ENCODE data around the gene PNPLA8.
"Not testable (repeated sequence)": the region's sequence is repeated elsewhere in the genome, so short reads cannot be mapped to it uniquely, and the experiment has no call there.

The PNPLA8 gene, protein sequence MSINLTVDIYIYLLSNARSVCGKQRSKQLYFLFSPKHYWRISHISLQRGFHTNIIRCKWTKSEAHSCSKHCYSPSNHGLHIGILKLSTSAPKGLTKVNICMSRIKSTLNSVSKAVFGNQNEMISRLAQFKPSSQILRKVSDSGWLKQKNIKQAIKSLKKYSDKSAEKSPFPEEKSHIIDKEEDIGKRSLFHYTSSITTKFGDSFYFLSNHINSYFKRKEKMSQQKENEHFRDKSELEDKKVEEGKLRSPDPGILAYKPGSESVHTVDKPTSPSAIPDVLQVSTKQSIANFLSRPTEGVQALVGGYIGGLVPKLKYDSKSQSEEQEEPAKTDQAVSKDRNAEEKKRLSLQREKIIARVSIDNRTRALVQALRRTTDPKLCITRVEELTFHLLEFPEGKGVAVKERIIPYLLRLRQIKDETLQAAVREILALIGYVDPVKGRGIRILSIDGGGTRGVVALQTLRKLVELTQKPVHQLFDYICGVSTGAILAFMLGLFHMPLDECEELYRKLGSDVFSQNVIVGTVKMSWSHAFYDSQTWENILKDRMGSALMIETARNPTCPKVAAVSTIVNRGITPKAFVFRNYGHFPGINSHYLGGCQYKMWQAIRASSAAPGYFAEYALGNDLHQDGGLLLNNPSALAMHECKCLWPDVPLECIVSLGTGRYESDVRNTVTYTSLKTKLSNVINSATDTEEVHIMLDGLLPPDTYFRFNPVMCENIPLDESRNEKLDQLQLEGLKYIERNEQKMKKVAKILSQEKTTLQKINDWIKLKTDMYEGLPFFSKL

DNA sequence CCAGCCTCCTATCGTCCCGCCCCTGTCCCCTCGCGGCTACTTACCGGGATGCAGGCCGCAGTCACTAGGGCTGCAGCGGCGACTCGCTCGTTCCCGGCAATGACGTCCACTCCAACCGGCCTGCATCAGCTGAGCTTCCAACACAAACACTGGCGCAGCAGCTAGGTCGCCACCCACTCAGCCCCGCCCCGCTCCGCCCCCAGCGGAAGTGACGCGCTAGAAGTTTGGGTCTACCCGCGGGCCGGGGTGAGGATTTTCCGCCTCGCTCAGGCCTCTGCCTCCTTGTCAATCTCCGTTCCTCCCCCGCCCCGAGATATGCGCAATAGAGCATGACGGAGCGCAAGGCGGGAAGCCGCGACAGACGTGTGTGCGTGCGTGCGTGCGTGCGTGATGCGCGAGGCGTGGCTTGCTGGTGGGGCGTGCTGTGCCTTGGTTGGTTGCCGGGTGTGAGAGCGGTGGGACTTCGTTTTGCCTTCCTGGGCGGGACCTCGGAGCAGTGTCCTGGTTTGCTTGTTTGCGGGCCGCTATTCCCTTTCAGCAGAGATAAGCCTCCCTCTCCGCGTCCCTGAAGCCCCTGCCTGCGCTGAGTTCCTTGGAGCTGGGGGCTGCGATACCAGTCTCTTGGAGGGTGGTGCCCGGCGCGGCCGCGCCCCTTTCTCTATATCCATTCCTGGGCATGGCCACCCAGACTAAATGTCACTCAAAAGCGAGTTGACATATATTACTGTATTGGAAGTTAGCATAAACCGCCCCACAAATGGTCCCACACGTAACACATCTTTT, at the start of gene PNPLA8:
PNPLA8 (minus strand) TSS at position 151 of the 783 bp plus-strand sequence. CDS start 10,644 bp downstream, outside the sequence.
- DNase-seq = peak; percentile 100

GRCh38 chr7:108575156-108575555, 49.2 kb upstream of the PNPLA8 start:
- no peak for DNase-seq

DNA sequence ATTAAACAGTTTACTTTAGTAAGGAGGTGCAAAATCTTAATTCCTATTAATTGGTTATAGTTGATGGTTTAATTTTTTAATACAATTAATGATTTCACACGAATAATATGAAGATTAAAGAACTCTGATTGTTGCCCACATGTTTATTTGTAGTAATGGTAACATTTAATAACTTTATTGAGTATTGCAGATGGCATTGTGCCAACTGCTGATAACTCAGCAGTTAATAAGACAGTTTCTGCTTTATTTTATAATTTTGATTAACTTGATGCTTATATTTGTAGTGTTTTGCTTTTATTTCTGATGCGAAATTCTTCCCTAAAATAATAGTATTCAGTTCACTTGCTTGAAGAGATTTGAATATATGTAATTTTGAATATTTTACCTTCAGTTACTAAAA, 46.5 kb upstream of the PNPLA8 start:
- DNase-seq = no peak

- peak; percentile 73 for DNase-seq
Measured at GRCh38 chr7:108570146-108570755, 44.3 kb upstream of the PNPLA8 start.

DNA sequence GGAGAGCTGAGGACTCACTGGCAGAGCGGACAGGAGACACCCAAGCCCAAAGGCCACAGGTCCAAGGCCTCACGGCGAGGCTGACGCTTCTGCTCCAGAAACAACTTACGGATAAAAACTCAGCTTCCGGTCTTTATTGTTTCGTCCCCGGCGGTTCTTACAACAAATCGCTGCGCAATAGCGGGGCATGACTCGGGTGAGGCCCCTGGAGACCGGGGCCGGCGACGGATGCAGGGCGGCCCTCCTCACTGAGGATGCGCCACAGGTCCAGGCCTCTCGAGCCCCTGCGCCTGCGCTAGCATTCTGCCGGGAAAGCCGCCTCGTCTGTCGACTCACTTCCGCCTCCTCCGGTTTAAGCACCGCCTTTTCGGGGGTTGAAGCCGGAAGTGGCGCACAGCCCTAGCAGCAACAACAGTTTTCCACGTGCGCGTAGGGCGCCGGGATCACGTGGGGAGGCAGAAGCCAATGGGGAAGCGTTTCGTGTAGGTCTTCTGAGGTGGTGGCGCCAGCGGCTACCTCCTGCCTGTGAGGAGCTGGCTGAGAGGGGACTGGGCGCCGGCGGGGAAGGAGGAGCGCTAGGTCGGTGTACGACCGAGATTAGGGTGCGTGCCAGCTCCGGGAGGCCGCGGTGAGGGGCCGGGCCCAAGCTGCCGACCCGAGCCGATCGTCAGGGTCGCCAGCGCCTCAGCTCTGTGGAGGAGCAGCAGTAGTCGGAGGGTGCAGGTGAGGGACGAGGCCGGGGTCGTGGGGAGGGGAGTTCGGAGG, 43.6 kb upstream of the PNPLA8 start, which contains the start of the genes DNAJB9 and THAP5:
DNAJB9 (plus strand) TSS at position 494 of the 765 bp plus-strand sequence. CDS start 1,853 bp downstream, outside the sequence.
THAP5 (minus strand) TSS at position 326 of the 765 bp plus-strand sequence; CDS start at position 189, 137 bp downstream.
- peak; percentile 100 for DNase-seq

DNA sequence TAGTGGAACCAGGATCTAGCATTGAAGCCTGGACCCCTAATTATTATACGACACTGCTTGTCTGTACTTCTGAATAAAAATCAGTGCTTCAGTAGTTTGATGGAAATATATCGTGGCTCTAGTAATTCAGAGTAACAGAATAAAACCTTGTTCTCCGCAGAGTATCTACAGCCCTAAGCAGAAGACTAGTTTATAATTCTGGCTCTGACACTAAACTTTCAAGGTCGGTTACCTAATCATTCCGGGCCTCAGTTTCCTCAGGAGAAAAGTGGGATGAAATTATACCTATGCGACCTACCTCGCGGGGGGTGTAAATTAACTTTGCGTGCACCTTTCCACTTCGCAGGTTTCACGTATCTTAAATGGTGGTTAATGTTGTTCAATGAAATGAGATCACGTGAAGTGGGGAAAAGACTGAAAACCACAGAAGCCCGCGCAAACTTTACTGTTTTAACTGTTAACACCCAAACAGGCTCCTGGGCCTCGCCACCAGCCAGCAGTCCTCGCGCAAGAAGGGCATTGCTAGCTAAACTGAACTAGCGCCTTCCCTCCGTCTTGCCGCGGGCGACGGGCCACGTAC, 43.0 kb upstream of the PNPLA8 start:
- no peak for DNase-seq

DNA sequence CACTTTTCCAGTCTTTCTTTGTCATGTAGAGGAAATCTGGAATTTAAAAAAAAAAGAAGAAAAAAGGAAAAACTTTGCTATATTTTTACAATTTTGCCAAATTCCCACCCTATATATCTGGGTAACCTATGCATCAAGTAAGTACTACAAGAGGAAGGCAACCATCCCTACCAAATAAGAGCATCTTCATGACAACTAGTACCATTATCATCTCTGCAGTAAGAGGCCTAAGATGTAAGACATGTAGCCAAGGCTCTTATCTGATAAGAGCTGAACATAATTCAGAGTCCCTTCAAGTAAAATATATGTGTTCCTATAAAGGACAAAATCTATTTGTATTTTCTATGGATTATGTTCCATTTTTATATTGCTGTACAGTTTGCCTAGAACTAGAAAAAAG, 40.1 kb upstream of the PNPLA8 start:
- DNase-seq = no peak

DNA sequence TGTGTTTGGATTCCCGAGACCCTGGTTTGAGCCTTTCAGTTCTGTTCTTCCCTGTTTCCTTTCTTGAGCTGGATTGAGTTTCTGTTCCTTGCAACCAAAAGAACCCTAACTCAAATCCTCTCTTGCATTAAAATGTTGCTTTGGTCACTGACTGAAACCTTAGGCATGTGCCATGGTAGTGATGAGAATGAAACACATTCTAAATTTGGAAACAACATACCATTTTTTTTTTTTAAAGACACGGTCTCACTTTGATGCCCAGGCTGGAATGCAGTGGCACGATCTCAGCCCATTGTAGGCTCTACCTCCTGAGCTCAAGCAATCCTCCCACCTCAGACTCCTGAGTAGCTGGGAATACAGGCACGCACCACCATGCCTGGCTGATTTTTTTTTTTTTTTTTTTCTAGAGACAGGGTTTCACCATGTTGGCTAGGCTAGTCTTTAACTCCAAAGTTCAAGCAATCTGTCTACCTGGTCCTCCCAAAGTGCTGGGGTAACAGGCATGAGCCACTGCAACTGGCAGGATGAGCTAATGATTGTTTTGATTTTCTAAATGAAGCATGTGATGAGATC, 35.2 kb upstream of the PNPLA8 start:
- DNase-seq = no peak

- DNase-seq = no peak
Measured at GRCh38 chr7:108559253-108559652, 33.3 kb upstream of the PNPLA8 start.

DNA sequence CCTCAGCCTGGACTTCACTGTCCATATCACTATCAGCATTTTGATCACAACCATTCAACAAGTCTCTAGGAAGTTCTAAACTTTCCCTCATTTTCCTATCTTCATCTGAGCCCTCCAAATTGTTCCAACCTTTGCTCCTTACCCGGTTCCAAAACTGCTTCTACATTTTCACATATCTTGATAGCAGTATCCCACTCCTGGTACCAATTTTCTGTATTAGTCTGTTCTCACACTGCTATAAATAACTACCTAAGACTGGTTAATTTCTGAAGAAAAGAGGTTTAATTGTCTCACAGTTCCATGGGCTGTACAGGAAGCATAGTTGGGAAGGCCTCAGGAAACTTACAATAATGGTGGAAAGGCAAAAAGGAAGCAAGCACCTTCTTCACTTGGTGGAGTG, 31.7 kb upstream of the PNPLA8 start:
- no peak for DNase-seq

DNA sequence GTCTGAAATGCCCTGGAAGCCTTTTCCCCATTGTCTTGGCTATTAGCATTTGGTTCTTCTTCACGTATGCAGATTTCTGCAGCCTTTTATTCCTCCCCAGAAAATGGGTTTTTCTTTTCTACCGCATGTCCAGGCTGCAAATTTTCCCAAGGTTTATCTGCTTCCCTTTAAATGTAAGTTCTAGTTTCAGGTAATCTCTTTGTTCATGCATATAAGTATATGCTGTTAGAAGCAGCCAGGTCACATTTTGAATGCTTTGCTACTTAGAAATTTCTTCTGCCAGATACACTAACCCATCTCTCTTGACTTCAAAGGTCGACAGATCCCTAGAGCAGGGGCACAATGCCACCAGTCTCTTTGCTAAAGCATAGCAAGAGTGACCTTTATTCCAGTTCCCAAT, 31.3 kb upstream of the PNPLA8 start:
- DNase-seq = no peak

- not testable (repeated sequence) for DNase-seq
Measured at GRCh38 chr7:108556665-108557064, 30.7 kb upstream of the PNPLA8 start.

DNA sequence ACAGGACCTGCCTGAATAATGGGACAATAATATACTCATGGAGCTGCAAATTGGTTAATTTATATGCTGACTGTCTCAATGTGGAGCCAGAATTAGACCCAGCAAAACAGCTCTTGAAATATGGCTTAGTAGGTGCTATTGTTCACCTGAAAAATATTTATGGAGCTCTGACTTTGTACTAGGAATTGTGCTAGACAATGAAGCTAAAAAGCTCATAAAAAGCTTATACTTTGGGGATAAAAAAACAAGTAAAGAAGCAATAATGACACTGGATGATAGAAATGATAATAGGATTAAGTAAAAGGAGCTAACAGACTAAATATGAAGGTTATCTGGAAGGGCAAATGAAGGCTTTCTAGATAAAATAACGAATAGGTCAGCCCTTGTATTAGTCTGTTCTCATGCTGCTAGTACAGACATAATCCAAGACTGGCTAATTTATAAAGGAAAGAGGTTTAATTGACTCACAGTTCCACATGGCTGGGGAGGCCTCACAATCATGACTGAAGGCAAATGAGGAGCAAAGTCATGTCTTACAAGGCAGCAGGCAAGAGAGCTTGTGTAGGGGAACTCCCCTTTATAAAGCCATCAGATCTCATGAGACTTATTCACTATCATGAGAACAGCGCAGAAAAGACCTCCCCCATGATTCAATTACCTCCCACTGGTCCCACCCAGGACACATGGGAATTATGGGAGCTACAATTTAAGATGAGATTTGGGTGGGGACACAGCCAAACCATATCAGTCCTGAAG, 22.4 kb upstream of the PNPLA8 start:
- DNase-seq = not testable (repeated sequence)

DNA sequence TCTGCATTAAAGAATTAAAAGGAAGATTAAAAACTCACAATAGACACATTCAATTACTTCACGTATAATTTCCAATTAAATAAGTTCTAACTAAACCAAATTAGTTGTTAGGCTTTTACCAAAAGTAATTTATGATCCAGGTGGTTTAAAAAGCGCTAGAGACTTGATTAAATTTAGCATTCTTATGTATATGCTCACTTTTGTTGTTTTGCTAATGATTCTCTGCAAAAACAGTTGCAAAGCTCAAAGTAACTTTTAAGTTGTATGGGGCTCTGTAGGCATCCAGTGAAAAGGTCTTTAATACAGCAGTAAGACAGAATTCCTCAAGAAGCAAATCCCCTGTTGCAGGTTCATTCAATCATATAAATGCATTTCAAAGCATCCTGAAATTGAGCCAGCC, 15.5 kb upstream of the PNPLA8 start:
- DNase-seq = no peak

DNA sequence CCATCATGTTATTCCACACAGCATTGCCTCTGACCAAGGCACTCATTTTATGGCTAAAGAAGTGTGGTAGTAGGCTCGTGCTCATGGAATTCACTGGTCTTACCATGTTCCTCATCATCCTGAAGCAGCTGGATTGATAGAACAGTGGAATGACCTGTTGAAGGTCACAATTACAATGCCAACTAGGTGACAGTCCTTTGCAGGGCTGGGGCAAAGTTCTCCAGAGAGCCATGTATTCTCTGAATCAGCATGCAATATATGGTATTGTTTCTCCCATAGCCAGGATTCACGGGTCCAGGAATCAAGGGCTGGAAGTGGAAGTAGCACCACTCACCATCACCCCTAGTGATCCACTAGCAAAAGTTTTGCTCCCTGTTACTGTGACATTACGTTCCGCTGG, 12.8 kb upstream of the PNPLA8 start:
- DNase-seq = not testable (repeated sequence)

- not testable (repeated sequence) for DNase-seq
Measured at GRCh38 chr7:108538236-108538635, 12.3 kb upstream of the PNPLA8 start.

DNA sequence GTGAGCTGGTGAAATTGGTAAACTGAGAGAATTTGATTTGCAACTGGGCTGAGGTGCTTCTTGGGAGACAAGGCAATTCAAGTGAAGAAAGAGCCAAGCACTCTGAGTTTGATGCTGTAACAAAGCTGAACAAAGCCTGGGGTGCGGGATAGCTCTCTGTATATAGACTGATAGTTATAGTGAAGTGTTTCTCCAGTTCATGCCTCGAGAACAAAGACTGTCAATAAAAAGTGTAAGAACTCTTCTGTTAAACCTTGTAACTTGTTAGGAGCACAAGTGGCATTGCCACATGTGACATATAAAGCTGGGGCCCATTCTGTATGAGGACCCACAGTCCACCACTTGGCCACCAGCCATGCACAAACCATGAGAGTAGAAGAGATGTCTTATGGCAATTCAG, 11.3 kb upstream of the PNPLA8 start:
- no peak for DNase-seq

DNA sequence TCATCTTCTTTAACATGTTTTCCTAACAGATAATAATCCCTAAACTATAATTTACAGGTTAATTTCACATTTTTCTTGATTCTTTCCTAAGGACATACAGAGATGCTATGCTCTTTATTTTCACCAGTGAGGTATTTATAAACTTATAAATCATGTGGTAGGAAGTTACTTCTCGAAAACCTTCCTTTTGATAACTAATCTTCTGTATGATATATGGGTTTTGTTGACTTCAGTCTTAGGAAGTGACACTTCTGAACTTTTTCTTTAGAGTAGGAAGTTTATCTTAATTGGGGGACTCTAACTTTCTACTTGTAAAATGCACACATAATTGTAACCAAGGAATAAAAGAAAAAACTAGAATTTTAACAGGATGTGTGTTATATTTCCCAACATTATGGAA, 9.8 kb upstream of the PNPLA8 start:
- no peak for DNase-seq

DNA sequence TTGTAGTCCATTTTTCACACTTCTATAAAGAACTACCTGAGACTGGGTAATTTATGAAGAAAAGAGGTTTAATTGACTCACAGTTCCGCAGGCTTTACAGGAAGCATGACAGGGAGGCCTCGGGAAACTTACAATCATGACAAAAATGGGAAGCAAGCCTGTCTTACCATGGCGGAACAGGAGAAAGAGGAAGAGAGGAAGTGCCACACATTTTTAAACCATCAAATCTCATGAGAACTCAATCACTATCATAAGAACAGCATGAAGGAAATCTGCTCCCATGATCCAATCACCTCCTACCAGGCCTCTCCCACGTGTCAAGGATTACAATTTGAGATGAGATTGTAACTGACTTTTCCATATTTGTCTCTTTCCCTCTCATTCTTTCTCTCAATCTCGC, 9.3 kb upstream of the PNPLA8 start:
- no peak for DNase-seq

DNA sequence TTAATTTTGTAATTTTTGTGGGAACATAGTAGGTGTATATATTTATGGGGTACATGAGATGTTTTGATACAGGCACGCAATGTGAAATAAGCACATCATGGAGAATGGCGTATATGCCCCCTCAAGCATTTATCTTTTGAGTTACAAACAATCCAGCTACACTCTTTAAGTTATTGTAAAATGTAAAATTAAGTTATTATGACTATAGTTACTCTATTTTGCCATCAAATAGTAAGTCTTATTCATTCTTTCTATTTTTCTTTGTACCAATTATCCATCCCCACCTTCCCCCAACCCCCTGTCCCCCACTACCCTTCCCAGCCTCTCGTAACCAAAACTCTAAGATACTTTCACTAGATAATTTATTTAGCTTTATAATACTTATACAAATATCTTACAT, 7.8 kb upstream of the PNPLA8 start:
- DNase-seq = no peak
